Natural killer cell (primary cell): ENCODE data around the gene IFNLR1. TPM values are rescaled to one million over a fixed set of nuclear protein-coding genes. Genes with fewer than 3 reads are reported as not detected.

ENCODE experiments used
- ATAC-seq, 3 donors: fragments of 150-1000 bp in 2 of 3; fragments of 200-7000 bp in 1 of 3; cut with Tn5 transposase; 1 replicate in 1 of 3; 2 replicates in 2 of 3; pipeline ENCODE4 v1.10.0; 2021; ENCODE audit warnings: mild to moderate bottlenecking in 2 of 3, moderate library complexity in 2 of 3
- DNase-seq, 2 donors: peaks; one replicate each; pipeline versions ENCODE4 v3.0.0 to v3.0.0-alpha.2; 2013 to 2021; ENCODE audit warnings: mixed read lengths in 1 of 2
- H3K27ac ChIP-seq: one replicate; pipeline ENCODE4 v1.5.1; 2013; ENCODE audit warnings: mild to moderate bottlenecking, low read length
- H3K27me3 ChIP-seq: one replicate; pipeline ENCODE4 v1.6.1; 2013; ENCODE audit warnings: low read length; ENCODE audit not compliant: control insufficient read depth, insufficient read depth
- H3K36me3 ChIP-seq: one replicate; pipeline ENCODE4 v1.6.1; 2013; ENCODE audit warnings: low read length; ENCODE audit not compliant: control insufficient read depth, insufficient read depth
- H3K4me1 ChIP-seq: one replicate; pipeline ENCODE4 v1.6.1; 2013; ENCODE audit warnings: low read length; ENCODE audit not compliant: control insufficient read depth, insufficient read depth
- H3K4me3 ChIP-seq: one replicate; pipeline ENCODE4 v1.5.1; 2013; ENCODE audit warnings: low read length
- H3K9me3 ChIP-seq: one replicate; pipeline ENCODE4 v1.6.1; 2013; ENCODE audit warnings: low read length; ENCODE audit not compliant: control insufficient read depth, insufficient read depth
- H3K27ac Mint-ChIP-seq, 2 donors: one replicate each; pipeline ENCODE4 v1.8.0; 2022; ENCODE audit warnings: mild to moderate bottlenecking in 2 of 2, mixed read lengths in 2 of 2, moderate library complexity in 1 of 2
- H3K27me3 Mint-ChIP-seq, 2 donors: one replicate each; pipeline ENCODE4 v1.8.0; 2022; ENCODE audit warnings: low read depth in 2 of 2, mixed read lengths in 2 of 2
- H3K36me3 Mint-ChIP-seq: one replicate; pipeline ENCODE4 v1.8.0; 2022; ENCODE audit warnings: mixed read lengths
- H3K4me1 Mint-ChIP-seq, 2 donors: one replicate each; pipeline ENCODE4 v1.8.0; 2022; ENCODE audit warnings: mixed read lengths in 2 of 2
- H3K4me3 Mint-ChIP-seq: one replicate; pipeline ENCODE4 v1.8.0; 2022; ENCODE audit warnings: mild to moderate bottlenecking, moderate library complexity, mixed read lengths
- H3K9me3 Mint-ChIP-seq, 2 donors: one replicate each; pipeline ENCODE4 v1.8.0; 2022; ENCODE audit warnings: mixed read lengths in 2 of 2
- CTCF ChIP-seq: fragments of 200-600 bp; IDR thresholded peaks from one replicate; pipeline ENCODE4 v1.8.0; 2022; ENCODE audit warnings: antibody characterized with exemption
- WGBS: methylation state at CpG from one replicate; pipeline ENCODE4 v1.1.7; 2013; ENCODE audit warnings: missing lambda C conversion rate; ENCODE audit not compliant: insufficient coverage; 5-methylcytosine and 5-hydroxymethylcytosine counted together
- intact Hi-C: fragments of 100-400 bp; cut with micrococcal nuclease; formaldehyde crosslinking; loops from one replicate; pipeline ENCODE4 v1.14.2; 2022
- total RNA-seq, 4 donors: library from RNA; stranded (reverse); fragments of 120-200 nt in 1 of 4; gene quantifications; one replicate each; pipeline versions ENCODE4 v1.2.3 to v1.2.4, GENCODE V29; 2013 to 2022

Gene IFNLR1
- total RNA-seq, 3 donors from 2014 or later (not counting 1 experiment from before 2014, with no cell fraction given), result 0.07 to 2.5 (median 0.19) TPM

- intact Hi-C loops, result no loop called here
- H3K27ac ChIP-seq, result no peak overlapping the region
- H3K9me3 ChIP-seq, result no peaks in the 10 kb centered on the region
- Mint-ChIP-seq H3K4me1 (no peaks in the 10 kb centered on the region), H3K36me3 (no peaks in the 10 kb centered on the region), H3K27ac (no peak overlapping the region), H3K9me3 (no peaks in the 10 kb centered on the region), H3K4me3 (no peak overlapping the region), H3K27me3 (peaks cover 7 to 15% of the 10 kb centered on the region in 2 donors)
- H3K27me3 ChIP-seq, result no peaks in the 10 kb centered on the region
- H3K4me1 ChIP-seq, result no peaks in the 10 kb centered on the region
- TF ChIP-seq CTCF, result no peak
- H3K36me3 ChIP-seq, result no peaks in the 10 kb centered on the region
- WGBS, result 97% methylated on average over 3 of the region's 3 CpGs
- H3K4me3 ChIP-seq, result no peak overlapping the region
- ATAC-seq, result no peak
- DNase-seq, result no peak
Measured at GRCh38 chr1:24164004-24164403, 23.1 kb downstream of the IFNLR1 start.

- intact Hi-C loops, result no loop called here
- Histone ChIP-seq H3K36me3 (no peaks in the 10 kb centered on the region), H3K9me3 (no peaks in the 10 kb centered on the region), H3K4me1 (no peaks in the 10 kb centered on the region), H3K27me3 (no peaks in the 10 kb centered on the region), H3K4me3 (no peak overlapping the region), H3K27ac (no peak overlapping the region)
- whole genome bisulfite sequencing, result 47% methylated on average over 5 of the region's 5 CpGs
- Mint-ChIP-seq H3K4me1 (no peaks in the 10 kb centered on the region), H3K27ac (no peak overlapping the region), H3K4me3 (no peak overlapping the region), H3K36me3 (no peaks in the 10 kb centered on the region), H3K27me3 (peaks cover 7 to 15% of the 10 kb centered on the region in 2 donors), H3K9me3 (no peaks in the 10 kb centered on the region)
- ATAC-seq (no peak), DNase-seq (no peak)
- no peak for TF ChIP-seq CTCF
Measured at GRCh38 chr1:24162201-24162600, 24.9 kb downstream of the IFNLR1 start.

- no peak for DNase-seq
- no peaks in the 10 kb centered on the region for H3K36me3 ChIP-seq
- H3K4me3 ChIP-seq, result no peak overlapping the region
- no peak for ATAC-seq
- H3K4me1 Mint-ChIP-seq, result no peaks in the 10 kb centered on the region
- no peaks in the 10 kb centered on the region for H3K9me3 ChIP-seq
- no peaks in the 10 kb centered on the region for H3K27me3 ChIP-seq
- H3K27ac ChIP-seq, result no peak overlapping the region
- H3K27ac Mint-ChIP-seq, result no peak overlapping the region
- TF ChIP-seq CTCF, result no peak
- H3K4me1 ChIP-seq, result no peaks in the 10 kb centered on the region
- WGBS, result 93% methylated on average over 4 of the region's 4 CpGs
- H3K9me3 Mint-ChIP-seq, result no peaks in the 10 kb centered on the region
- H3K4me3 Mint-ChIP-seq, result no peak overlapping the region
- no peaks in the 10 kb centered on the region for H3K36me3 Mint-ChIP-seq
- intact Hi-C loops, result no loop called here
- H3K27me3 Mint-ChIP-seq, result peaks cover 6 to 15% of the 10 kb centered on the region in 2 donors
Measured at GRCh38 chr1:24161270-24161669, 25.8 kb downstream of the IFNLR1 start.

- H3K9me3 Mint-ChIP-seq, result no peaks in the 10 kb centered on the region
- no peaks in the 10 kb centered on the region for H3K4me1 ChIP-seq
- H3K27me3 ChIP-seq, result no peaks in the 10 kb centered on the region
- no peaks in the 10 kb centered on the region for H3K4me1 Mint-ChIP-seq
- DNase-seq (no peak), ATAC-seq (no peak)
- no peaks in the 10 kb centered on the region for H3K27me3 Mint-ChIP-seq
- no peaks in the 10 kb centered on the region for H3K36me3 Mint-ChIP-seq
- H3K4me3 Mint-ChIP-seq, result no peak overlapping the region
- 90% methylated on average over 5 of the region's 5 CpGs for WGBS
- intact Hi-C loops, result no loop called here
- no peak overlapping the region for H3K4me3 ChIP-seq
- no peaks in the 10 kb centered on the region for H3K36me3 ChIP-seq
- no peaks in the 10 kb centered on the region for H3K9me3 ChIP-seq
- H3K27ac ChIP-seq, result no peak overlapping the region
- H3K27ac Mint-ChIP-seq, result no peak overlapping the region
- no peak for TF ChIP-seq CTCF
Measured at GRCh38 chr1:24159366-24159765, 27.7 kb downstream of the IFNLR1 start.
